HG03457 (cell line): ENCODE results near the gene CDKL5.
"Not testable (repeated sequence)": the region's sequence is repeated elsewhere in the genome, so short reads cannot be mapped to it uniquely, and the experiment has no call there.

Source experiments
- ATAC-seq: cut with Tn5 transposase; IDR thresholded peaks from one replicate; pipeline ENCODE4 v1.9.1; 2021; ENCODE audit warnings: moderate number of reproducible peaks; ENCODE audit not compliant: unreplicated experiment

The CDKL5 gene

GRCh38 chrX:18573556-18573955, 148.1 kb downstream of the CDKL5 start:
- no peak for ATAC-seq

- ATAC-seq, result no peak
Measured at GRCh38 chrX:18574591-18574990, 149.2 kb downstream of the CDKL5 start.

- no peak for ATAC-seq
Measured at GRCh38 chrX:18575744-18576143, 150.3 kb downstream of the CDKL5 start.

GRCh38 chrX:18577400-18577799, 152.0 kb downstream of the CDKL5 start:
- ATAC-seq, result no peak

- ATAC-seq, result no peak
Measured at GRCh38 chrX:18578546-18578945, 153.1 kb downstream of the CDKL5 start.

- ATAC-seq, result no peak
Measured at GRCh38 chrX:18579495-18579894, 154.1 kb downstream of the CDKL5 start.

GRCh38 chrX:18582910-18583493, 157.6 kb downstream of the CDKL5 start:
- ATAC-seq, result no peak

- ATAC-seq, result not testable (repeated sequence)
Measured at GRCh38 chrX:18589292-18589691, 163.9 kb downstream of the CDKL5 start.

GRCh38 chrX:18591834-18592233, 166.4 kb downstream of the CDKL5 start:
- no peak for ATAC-seq

- no peak for ATAC-seq
Measured at GRCh38 chrX:18594079-18594478, 168.7 kb downstream of the CDKL5 start.

- ATAC-seq, result no peak
Measured at GRCh38 chrX:18596096-18596495, 170.7 kb downstream of the CDKL5 start.

- no peak for ATAC-seq
Measured at GRCh38 chrX:18598413-18598812, 173.0 kb downstream of the CDKL5 start.

GRCh38 chrX:18607966-18608365, 182.6 kb downstream of the CDKL5 start:
- no peak for ATAC-seq

GRCh38 chrX:18613930-18614639, 188.7 kb downstream of the CDKL5 start:
- ATAC-seq, result no peak

- no peak for ATAC-seq
Measured at GRCh38 chrX:18616688-18617406, 191.4 kb downstream of the CDKL5 start.

GRCh38 chrX:18617407-18617750, 192.0 kb downstream of the CDKL5 start:
- ATAC-seq, result no peak

- ATAC-seq, result no peak
Measured at GRCh38 chrX:18619288-18619687, 193.9 kb downstream of the CDKL5 start.

GRCh38 chrX:18620349-18620748, 194.9 kb downstream of the CDKL5 start:
- ATAC-seq, result no peak

GRCh38 chrX:18624599-18624998, 199.2 kb downstream of the CDKL5 start:
- ATAC-seq, result no peak

- ATAC-seq, result no peak
Measured at GRCh38 chrX:18630934-18631333, 205.5 kb downstream of the CDKL5 start.

- ATAC-seq, result no peak
Measured at GRCh38 chrX:18638398-18638797, 213.0 kb downstream of the CDKL5 start.

GRCh38 chrX:18639280-18639679, 213.9 kb downstream of the CDKL5 start:
- ATAC-seq, result no peak
